HG02798 (cell line): ENCODE data around the gene HERC4.
"Not testable (repeated sequence)": the region's sequence is repeated elsewhere in the genome, so short reads cannot be mapped to it uniquely, and the experiment has no call there.

Experiments
- ATAC-seq: cut with Tn5 transposase; IDR thresholded peaks from one replicate; pipeline ENCODE4 v1.9.1; 2021; ENCODE audit warnings: mild to moderate bottlenecking; ENCODE audit not compliant: unreplicated experiment, poor library complexity

Gene HERC4

GRCh38 chr10:67975871-67976270 lies 99.2 kb downstream of the HERC4 start:
- no peak for ATAC-seq

DNA sequence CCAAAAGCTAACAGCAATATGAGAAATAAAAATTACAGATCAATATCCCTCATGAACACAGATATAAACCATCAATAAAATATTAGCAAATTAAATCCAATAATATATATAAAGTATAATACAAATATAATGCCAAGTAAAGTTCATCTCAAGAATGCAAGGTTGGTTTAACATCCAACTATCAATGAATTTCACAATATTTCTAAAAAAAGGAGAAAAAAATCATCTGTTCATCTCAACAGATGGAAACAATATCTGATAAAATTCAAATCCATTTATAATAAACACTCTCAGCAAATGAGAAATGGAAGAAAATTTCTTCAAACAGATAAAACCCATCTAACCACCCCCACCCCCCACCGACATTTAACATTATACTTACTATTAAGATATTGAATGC lies 103.8 kb downstream of the HERC4 start:
- no peak for ATAC-seq

GRCh38 chr10:67969875-67970274 lies 105.2 kb downstream of the HERC4 start:
- ATAC-seq: no peak

- ATAC-seq: not testable (repeated sequence)
Measured at GRCh38 chr10:67966035-67966434, 109.0 kb downstream of the HERC4 start.

GRCh38 chr10:67965456-67965855 lies 109.6 kb downstream of the HERC4 start:
- ATAC-seq: no peak

GRCh38 chr10:67959839-67960476 lies 115.1 kb downstream of the HERC4 start:
- ATAC-seq: no peak

DNA sequence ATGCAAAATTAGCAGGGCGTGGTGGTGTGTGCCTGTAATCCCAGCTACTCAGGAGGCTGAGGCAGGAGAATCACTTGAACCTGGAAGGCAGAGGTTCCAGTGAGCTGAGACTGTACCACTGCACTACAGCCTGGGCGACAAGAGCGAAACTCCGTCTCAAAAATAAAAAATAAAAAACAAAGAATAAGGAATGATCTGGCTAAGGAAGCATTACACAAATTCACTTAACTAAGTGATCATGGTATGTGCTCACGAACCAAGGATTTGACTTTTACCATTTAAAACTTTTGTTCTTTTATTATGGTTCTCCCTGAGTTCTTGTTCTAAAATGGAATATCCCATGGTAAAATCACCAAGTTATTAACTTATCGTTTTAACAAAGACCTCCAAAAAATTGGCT lies 119.5 kb downstream of the HERC4 start:
- no peak for ATAC-seq

DNA sequence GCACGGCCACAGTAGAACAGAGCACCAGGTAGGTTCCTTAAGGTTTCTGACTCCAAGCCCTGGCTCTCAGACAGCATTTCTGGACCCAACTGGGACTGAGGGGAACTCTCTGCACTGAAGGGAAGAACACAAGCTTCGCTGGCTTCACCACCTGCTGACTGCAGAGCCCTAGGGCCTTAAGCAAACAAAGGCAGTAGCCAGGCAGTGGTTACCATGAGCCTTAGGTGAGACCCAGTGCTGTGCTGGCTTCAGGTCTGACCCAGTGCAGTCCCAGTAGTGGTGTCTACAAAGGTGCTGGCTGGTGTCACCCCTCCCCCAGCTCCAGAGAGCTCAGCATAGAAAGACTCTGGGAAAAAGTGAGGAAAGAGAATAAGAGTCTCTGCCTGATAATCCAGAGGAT lies 131.2 kb downstream of the HERC4 start:
- ATAC-seq: no peak

DNA sequence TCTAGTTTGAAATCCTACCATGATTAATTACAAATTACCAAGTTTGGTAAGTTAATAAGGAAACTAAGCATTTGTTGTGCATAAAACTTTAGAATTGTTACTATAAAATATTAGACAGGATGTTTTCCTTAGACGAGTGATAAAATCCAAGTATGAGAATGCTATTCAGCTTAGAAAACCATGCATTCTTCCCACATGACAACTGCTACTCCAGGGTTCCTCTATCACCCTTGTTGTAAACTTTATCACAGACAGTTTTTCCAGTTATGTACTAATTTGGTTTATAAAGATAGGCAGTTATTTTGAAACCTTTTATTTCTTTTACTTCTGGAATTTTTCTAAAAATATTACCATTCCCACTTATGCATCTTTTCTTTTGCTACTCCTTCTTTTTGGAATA lies 138.7 kb downstream of the HERC4 start:
- no peak for ATAC-seq

DNA sequence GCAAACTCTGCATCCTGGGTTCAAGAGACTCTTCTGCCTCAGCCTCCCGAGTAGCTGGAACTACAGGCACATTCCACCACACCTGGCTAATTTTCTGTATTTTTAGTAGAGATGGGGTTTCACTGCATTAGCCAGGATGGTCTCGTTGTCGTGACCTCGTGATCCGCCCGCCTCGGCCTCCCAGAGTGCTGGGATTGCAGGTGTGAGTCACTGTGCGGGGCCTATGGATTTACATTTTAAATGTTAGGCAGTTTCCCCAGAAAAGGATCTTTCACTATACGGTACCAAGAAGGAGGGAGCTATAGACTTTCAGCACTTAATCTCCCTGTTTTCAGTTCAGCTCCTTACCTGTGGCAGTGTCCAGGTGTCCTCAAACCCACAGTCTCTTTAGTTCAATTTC lies 139.9 kb downstream of the HERC4 start:
- ATAC-seq: no peak

- ATAC-seq: no peak
Measured at GRCh38 chr10:67934336-67934735, 140.7 kb downstream of the HERC4 start.

DNA sequence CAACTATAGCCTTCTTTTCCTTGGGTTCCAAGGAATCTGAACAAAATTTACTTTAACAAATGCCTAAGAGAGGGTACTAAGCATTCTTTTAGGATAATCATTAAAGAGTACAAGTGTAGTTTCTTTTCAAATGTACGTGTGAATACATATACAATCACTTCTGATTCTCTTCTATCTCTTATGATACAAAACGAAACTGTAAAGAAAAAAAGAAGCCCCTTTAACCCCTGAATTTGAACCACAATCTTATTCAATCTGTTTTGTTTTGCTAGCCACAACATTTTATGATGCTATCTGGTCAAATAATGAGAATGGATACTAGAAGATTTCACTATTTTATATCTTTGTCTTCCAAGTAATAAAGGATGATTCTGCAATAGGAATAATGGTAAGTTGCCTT lies 141.9 kb downstream of the HERC4 start:
- ATAC-seq: no peak

DNA sequence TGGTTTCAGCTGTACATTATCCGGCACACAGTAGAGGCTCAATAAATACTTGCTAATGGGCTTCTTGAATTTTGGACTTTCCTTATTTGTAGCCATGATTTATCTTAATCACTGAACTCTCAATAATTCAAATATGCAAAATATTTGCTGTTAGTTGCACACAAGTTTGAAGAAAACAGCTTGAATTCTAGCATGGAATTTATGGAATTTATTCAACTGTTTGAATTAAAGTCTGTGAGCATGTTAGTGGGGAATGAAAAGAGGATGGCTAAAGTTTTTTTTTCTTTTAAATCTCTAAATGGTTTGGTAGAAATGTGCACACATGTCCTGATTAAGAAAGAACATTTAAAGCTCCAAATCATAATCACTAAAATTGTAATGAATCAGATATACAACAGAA lies 148.1 kb downstream of the HERC4 start:
- no peak for ATAC-seq

- ATAC-seq: no peak
Measured at GRCh38 chr10:67925449-67926005, 149.6 kb downstream of the HERC4 start.

- ATAC-seq: no peak
Measured at GRCh38 chr10:67924136-67924535, 150.9 kb downstream of the HERC4 start.

DNA sequence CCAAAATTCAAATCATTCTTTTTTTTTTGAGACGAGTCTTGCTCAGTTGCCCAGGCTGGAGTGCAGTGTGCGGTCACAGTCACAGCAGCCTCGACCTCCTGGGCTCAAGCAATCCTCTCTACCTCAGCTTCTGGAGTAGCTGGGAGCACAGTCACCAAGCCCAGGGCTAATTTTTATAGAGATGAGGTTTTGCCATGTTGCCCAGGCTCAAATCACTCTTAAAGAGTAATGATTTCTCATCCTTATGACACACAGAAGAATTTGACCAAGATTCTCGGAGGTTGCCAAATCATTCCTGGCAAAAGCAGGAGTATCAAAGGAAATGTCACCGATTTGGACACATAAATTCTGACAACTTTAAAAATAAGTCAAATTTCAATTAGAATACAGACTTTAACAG lies 151.5 kb downstream of the HERC4 start:
- ATAC-seq: no peak

DNA sequence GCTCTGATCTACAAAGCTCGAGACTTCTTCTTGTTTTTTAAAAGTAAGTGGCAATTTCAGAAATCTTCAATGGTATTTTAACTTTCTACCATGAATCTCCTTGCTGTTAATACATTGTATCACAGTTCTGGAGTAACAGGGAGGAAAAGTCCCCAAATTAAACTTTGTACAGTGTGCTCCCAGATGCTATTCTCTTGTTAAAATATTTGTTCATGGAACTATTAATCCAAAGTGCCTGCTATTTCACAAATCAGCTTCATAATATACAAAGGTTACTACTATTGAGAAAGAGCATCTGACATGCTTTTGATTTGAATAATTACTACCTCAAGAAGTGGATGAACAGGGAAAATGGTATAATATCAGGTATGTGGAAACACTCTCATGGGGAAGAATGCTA lies 154.0 kb downstream of the HERC4 start:
- ATAC-seq: no peak

- no peak for ATAC-seq
Measured at GRCh38 chr10:67917679-67918078, 157.4 kb downstream of the HERC4 start.

- no peak for ATAC-seq
Measured at GRCh38 chr10:67917169-67917568, 157.9 kb downstream of the HERC4 start.

DNA sequence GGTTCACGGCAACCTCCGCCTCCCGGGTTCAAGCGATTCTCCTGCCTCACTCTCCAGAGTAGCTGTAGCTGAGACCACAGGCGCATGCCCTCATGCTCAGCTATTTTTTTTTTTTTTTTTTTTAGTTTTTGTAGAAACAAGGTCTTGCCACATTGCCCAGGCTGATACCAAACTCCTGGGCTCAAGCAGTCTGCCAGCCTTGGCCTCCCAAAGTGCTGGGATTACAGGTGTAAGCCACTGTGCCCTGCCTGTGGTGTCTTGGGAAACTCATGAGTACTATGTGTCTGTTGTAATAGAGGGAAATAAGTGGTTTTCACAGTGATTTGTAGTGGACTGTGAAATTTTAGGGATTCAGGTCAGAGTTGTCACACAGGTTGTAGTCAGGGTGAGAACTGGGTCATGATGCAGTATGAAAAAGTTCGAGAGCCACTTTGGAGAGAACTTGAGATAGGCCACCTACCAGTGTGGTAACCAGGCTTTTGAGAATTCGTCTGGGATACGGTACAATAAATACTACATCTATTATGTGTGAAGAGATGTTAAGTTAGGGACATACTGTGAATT lies 160.2 kb downstream of the HERC4 start:
- ATAC-seq: no peak

DNA sequence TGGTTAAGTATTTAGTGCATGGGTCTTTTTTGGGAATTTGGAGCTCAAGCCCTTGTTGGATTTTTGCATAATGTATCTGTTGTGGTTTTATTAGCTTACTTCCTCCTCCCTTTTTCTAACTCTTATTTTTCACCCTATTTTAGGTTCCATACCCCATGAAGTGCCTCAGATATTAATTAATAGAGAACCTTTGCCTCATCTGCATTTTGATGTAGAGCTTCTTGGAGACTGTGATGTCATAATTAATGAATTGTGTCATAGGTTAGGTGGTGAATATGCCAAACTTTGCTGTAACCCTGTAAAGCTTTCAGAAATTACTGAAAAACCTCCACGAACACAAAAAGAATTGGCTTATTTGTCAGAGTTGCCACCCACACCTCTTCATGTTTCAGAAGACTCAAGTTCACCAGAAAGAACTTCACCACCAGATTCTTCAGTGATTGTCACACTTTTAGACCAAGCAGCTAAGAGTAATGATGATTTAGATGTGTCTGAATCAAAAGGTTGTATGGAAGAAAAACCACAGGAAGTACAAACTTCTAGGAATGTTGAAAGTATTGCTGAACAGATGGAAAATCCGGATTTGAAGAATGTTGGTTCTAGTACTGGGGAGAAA lies 162.6 kb downstream of the HERC4 start:
- ATAC-seq: no peak

DNA sequence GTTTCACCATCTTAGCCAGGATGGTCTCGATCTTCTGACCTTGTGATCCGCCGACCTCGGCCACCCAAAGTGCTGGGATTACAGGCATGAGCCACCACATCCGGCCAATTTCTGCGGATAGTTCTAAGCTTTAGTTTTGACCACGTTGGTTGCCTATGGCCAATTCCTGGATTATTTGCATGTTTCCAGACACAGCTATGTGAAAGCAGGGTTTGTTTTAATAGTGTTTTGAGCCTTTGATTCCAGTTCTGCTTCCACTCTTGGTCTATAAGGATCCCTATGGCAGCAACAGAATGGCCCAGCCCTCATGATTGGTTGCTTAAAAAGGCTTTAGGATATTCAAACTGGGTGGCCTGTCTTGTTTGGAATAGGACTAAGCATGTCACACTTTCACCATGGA lies 171.5 kb downstream of the HERC4 start:
- ATAC-seq: no peak
